GM19240 (cell line): ENCODE measurements around the gene FURIN.
A peak's percentile ranks its signal among the peaks of the same experiment; 100 is the strongest.
"Not testable (repeated sequence)": the region's sequence is repeated elsewhere in the genome, so short reads cannot be mapped to it uniquely, and the experiment has no call there.

Experiments
- DNase-seq: peaks from one replicate; pipeline ENCODE4 v3.0.0; 2011; ENCODE audit warnings: low spot score; ENCODE audit not compliant: insufficient read length

The FURIN gene

GRCh38 chr15:90915216-90915807 lies 46.9 kb downstream of the FURIN start:
- no peak for DNase-seq

- no peak for DNase-seq
Observed at GRCh38 chr15:90915808-90916440, 47.5 kb downstream of the FURIN start.

GRCh38 chr15:90916461-90916860 lies 48.1 kb downstream of the FURIN start:
- no peak for DNase-seq

- no peak for DNase-seq
Observed at GRCh38 chr15:90917569-90917968, 49.2 kb downstream of the FURIN start.

- no peak for DNase-seq
Observed at GRCh38 chr15:90918034-90918788, 49.8 kb downstream of the FURIN start.

- no peak for DNase-seq
Observed at GRCh38 chr15:90918835-90919234, 50.4 kb downstream of the FURIN start.

GRCh38 chr15:90921887-90922286 lies 53.5 kb downstream of the FURIN start:
- no peak for DNase-seq

GRCh38 chr15:90922712-90923322 lies 54.4 kb downstream of the FURIN start:
- peak; percentile 80 for DNase-seq

GRCh38 chr15:90924375-90924774 lies 56.0 kb downstream of the FURIN start:
- DNase-seq = peak; percentile 65

GRCh38 chr15:90926766-90927165 lies 58.4 kb downstream of the FURIN start:
- DNase-seq = not testable (repeated sequence)

GRCh38 chr15:90928106-90928505 lies 59.7 kb downstream of the FURIN start:
- DNase-seq = not testable (repeated sequence)

GRCh38 chr15:90929246-90930019 lies 61.0 kb downstream of the FURIN start:
- DNase-seq = no peak

GRCh38 chr15:90930861-90931574 lies 62.6 kb downstream of the FURIN start:
- no peak for DNase-seq

GRCh38 chr15:90931575-90931827 lies 63.1 kb downstream of the FURIN start:
- DNase-seq = no peak

GRCh38 chr15:90931828-90932659 lies 63.7 kb downstream of the FURIN start, which contains the start of gene HDDC3:
Gene HDDC3 (minus strand): TSS chr15:90932549. CDS start chr15:90932540, 9 bp downstream.
- DNase-seq = peak; percentile 65

GRCh38 chr15:90932660-90932991 lies 64.2 kb downstream of the FURIN start:
- DNase-seq = no peak
